Measurements from ENCODE around the gene SNTB2.
"Not testable (repeated sequence)": the region's sequence is repeated elsewhere in the genome, so short reads cannot be mapped to it uniquely, and the experiment has no call there.

SNTB2 gene

DNA sequence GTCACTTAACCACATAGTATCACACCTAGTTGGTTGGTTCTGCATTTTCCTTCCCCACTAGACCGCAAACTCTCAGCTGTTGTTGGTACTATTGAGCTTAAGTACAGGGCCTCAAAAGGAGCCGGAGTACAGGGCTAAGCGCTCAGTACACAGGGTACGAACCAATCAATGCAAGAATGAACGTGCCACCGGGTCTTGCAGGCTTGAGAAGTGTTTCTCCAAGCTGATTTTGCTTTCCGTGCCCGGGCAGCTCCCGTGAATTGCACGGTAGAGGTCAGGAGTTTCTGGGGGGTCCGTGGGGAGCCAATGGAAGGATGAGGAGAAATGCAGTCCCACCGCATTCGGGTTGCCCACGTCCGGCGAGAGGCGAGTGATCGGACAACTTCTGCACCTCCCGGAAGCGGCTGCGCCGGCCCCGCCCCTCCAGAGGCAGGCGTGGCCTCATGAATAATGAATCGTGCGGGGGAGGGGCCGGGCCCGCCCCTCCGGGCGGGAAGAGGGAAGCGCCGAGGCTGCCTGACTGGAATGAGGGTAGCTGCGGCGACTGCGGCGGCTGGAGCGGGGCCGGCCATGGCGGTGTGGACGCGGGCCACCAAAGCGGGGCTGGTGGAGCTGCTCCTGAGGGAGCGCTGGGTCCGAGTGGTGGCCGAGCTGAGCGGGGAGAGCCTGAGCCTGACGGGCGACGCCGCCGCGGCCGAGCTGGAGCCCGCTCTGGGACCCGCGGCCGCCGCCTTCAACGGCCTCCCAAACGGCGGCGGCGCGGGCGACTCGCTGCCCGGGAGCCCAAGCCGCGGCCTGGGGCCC lies at the start of gene SNTB2:
Gene SNTB2 (plus strand): TSS at position 523 of the 804 bp plus-strand sequence. CDS start 3 bp downstream, at position 526.
- DNase-seq = peak; percentile 28

DNA sequence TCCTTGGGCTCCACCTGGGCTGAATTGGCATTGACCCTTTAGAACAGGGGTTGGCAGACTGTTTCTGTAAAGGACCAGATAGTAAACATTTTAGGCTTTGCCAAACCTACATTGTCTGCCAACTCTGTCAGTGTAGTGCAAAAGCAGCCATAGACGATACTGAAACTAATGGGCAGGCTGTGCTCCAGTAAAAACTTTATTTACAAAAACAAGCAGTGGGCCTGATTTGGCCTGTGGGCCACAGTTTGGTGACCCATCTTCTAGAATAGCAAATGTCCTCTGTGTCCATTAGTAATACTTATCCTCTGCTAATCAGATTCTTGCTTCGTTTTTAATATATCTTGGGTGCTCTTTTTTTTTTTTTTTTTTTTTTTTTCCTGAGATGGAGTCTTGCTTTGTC lies 48.4 kb upstream of the SNTB2 start:
- no peak for DNase-seq

DNA sequence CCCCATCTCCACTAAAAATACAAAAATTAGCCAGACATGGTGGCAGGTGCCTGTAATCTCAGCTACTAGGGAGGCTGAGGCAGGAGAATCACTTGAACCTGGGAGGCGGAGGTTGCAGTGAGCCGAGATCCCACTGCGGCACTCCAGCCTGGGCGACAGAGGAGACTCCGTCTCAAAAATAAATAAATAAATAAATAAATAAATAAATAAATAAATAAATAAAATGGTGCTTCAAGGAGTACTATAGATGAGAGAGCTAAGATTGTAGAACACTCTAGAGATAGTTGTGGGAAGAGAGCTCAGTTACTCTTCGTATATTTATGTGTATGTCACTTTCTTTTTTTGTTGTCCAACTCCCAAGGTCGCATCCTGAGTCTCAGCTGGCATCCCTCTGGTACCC lies 47.5 kb upstream of the SNTB2 start:
- not testable (repeated sequence) for DNase-seq

DNA sequence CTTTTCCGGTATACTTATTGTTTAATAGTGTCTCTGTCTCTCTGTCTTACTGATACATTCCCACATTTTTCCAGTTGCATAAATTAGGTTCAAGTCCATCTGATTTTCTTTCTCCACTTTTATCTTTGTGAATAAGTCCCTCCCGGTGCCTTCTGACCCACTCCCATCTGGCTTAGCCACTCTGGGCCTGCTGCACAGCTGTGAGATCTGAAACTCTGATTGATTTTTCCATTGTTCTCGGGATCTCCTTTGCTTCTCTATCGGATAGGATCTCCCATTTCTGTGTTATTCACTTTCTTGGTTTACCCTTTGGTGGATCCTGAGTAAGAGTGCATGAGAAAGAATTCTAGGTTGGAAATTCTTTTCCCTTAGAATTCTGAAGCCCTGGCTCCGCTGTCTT lies 46.0 kb upstream of the SNTB2 start:
- no peak for DNase-seq

DNA sequence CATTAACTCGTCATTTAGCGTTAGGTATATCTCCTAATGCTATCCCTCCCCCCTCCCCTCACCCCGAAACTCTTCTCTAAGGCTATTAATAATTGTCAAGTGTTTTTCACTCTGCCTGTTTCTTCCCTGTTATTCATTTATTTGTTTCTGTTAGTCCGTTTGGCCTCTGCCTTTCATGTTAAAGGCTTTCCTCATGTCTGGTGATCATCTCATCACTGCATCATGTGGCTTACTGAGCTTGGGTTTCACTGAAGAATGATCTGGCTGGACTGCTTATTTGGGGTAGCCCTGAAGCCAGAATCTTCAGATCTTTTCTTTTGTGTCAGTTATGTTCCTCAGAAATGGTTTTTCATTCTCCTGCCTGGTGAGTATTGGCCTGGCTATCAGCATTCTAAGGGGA lies 45.0 kb upstream of the SNTB2 start:
- DNase-seq = no peak

DNA sequence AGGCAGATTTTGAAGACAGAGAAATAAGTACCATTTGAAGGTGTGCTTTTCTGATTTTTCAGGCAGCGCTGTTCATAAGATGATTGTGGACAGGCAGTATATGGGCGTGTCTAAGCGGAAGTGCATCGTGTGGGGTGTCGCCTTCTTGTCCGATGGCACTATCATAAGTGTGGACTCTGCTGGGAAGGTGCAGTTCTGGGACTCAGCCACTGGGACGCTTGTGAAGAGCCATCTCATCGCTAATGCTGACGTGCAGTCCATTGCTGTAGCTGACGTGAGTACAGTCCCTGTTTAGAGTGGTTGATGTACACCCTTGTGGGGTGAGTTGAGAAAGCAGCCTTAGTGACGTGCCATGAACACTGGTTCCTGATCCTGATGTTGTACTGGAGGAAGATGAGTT lies 43.8 kb upstream of the SNTB2 start:
- DNase-seq = no peak

DNA sequence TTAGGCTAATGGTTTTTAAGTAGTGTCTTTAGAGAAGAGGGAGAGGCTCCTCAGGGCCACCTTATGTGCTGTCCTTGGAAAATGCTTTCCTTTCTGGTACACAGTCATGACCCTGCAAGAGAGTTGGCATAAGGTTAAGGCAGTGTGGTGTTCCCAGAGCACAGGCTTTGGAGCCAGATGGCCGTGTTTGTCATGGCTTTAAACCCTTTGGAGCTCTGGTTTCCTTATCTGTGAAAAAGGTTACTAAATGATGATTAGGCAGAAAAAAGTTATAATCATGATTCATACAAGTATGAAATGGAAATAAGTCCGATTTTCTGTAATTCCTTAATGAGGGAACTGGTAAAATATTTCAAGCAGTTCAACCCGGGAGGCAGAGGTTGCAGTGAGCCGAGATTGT lies 41.3 kb upstream of the SNTB2 start:
- no peak for DNase-seq

DNA sequence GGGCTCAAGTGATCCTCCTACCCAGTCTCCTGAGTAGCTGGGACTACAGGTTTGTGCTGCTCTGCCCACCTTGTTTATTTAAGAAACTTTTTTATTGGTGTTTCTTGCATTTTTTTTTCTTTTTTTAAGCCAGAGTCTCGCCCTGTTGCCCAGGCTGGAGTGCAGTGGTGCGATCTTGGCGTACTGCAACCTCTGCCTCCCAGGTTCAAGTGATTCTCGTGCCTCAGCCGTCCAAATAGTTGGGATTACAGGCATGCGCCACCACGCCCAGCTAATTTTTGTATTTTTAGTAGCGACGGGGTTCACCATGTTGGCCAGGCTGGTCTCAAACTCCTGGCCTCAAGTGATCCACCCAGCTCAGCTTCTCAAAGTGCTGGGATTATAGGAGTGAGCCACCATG lies 37.3 kb upstream of the SNTB2 start:
- DNase-seq = not testable (repeated sequence)

DNA sequence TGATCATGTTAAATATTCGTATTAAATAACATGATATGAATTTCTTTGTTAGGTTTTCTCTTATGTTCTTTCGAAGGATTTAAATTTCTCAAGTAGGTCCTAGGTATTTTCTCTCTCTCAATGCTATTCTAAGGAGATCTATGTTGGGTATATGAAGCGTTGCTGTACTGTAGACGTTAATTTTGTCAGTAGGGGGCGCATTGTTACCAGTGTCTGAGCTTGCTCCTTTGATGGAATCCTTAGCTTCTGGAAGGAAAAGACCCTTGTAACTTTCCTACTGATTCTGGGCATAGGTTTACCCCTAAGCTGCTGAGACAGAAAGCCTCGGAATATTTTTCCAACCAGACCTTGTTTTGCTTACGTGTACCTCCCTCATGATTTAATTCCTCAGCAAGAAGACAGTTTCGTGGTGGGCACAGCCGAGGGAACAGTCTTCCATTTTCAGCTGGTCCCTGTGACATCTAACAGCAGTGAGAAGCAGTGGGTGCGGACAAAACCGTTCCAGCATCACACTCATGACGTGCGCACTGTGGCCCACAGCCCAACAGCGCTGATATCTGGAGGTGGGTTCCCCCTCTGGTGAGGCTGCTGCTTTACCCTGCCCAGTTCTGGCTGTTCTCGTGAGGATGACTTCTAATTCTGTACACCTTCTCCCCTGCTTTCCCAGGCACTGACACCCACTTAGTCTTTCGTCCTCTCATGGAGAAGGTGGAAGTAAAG lies 36.7 kb upstream of the SNTB2 start:
- no peak for DNase-seq

DNA sequence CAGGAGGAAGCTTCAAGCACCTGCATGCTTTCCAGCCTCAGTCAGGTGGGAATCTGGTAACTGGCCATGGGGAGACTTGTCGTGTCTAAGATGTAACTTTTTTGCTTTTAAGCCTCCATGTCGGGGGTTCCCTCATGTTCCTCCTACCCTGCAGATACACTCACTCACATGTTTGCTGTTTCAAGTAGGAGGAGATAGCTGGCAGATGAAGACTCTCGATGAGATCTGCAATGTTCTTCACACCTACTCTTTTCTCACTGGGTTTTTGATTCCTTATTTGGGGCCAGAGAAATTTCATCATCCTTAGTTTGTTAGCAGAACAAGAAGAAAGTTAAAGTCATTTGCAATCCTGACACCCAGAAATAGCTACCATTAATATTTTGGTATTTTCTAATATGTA lies 29.8 kb upstream of the SNTB2 start:
- DNase-seq = no peak

DNA sequence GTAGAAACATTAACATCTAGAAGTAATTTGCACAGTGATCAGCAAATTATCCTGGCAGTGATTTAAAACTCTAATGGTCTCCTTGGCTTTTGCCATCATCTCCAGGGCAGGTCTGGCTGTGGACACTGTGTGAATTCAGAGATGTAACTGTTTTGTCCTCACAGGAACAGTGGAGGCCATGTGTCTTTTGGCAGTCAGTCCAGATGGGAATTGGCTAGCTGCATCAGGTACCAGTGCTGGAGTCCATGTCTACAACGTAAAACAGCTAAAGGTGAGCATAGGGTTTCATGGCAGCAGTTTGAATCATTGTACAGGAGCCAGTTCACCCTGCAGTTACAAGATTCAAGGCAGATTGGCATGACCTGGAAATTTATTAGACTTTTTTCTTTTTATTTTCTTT lies 26.8 kb upstream of the SNTB2 start:
- no peak for DNase-seq

DNA sequence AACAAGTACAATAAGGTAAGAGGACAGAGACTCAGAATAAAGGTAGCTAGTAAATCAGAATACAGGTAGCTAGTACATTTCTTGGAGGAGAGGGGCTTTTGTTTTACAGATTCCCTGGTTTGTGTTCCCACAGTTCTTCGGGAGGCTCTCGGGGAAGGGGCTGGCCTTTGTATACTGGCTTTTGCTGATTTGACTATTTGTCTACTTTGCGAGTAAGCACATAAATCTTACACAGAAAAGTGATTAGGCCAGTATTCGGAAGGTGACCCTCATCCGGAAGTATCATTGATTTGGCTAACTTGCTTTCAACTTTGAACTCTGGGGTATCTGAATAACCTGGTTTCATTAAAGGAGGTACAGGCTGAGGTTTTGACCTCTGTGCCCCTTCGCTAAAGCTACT lies 21.4 kb upstream of the SNTB2 start:
- no peak for DNase-seq

DNA sequence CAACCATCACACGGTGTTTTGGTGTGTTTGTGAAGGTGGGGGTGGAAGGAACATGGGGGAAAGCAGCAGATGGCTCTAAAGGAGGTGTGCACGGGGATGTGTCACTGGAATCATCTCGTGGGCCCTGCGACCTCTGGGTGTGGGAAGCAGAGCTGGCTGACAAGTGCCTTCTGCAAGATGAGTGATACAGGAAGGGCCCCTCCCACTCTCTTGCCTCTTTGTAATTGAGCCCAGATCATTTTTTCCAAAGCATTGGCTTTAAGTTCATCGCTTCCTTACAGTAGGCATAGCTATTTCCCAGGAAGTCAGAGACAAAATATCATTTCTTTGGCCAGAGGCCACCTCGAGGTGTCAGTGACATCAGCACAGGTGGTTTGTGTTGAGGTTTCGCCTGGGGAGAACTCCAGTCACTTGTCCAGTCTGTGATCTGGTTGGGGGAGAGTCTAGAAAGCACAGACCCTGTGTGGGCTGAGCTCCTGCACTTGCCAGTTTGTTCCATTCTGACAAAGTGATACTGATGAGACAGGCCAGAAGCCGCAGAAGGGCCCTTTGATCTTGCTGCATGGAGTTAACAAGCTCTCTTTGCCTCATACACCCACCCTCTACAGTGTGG lies 20.6 kb upstream of the SNTB2 start:
- DNase-seq = no peak

DNA sequence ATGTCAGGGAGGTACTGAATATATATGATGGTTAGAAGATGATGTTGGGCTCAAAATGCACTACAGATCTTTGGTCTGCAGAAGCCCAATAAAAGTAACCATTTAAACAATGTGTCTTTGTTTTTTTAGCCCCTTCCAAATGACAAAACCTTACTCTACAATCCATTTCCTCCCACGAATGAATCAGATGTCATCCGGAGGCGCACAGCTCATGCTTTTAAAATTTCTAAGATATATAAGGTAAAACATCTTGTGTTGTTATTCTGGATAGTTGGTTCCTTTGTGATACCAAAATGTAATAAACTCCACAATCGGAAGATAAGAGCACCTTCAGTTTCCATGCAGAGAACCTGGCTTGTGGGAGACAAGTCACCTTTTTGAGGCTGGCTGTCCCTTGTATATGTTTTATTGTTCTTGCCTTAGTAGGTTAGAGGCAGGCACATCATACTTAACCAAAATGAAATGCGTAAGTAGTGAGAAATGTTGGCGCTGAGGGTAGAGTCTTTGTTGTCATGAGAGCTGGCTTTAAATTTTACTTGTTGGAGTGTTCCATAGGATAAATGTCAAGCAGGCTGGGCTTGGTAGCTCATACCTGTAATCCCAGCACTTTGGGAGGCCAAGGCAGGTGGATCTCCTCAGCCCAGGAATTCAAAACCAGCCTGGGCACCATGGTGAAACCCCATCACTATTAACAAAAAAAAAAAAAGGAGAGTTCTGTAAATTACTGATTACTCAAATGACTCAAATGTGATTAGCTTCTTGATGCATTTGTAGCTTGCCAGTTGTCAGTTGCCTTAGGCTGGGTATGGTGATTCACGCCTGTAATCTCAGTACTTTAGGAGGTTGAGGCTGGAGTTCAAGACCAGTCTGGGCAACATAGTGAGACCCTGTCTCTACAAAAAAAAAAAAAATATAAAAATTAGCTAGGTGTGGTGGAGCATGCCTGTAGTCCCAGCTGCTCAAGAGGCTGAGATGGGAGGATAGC lies 19.7 kb upstream of the SNTB2 start:
- no peak for DNase-seq

DNA sequence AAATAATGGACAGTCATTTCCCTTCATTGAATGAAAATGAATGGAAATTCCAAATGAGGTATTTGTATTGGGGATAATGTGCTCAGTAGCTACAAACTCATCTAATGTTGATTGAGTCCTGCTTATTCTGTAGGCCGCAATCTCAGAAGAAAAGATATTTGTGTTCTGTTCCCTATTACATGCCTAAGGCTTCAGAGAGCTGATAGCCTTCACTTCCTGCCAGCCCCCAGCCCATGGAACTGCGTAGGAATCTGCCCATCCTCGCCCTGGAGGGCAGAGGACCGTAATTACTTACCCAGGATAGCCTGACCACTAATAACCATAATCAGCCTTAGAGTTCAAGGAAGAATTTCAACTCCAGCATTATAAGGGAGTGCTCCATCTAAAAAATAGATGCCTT lies 17.9 kb upstream of the SNTB2 start:
- DNase-seq = no peak

DNA sequence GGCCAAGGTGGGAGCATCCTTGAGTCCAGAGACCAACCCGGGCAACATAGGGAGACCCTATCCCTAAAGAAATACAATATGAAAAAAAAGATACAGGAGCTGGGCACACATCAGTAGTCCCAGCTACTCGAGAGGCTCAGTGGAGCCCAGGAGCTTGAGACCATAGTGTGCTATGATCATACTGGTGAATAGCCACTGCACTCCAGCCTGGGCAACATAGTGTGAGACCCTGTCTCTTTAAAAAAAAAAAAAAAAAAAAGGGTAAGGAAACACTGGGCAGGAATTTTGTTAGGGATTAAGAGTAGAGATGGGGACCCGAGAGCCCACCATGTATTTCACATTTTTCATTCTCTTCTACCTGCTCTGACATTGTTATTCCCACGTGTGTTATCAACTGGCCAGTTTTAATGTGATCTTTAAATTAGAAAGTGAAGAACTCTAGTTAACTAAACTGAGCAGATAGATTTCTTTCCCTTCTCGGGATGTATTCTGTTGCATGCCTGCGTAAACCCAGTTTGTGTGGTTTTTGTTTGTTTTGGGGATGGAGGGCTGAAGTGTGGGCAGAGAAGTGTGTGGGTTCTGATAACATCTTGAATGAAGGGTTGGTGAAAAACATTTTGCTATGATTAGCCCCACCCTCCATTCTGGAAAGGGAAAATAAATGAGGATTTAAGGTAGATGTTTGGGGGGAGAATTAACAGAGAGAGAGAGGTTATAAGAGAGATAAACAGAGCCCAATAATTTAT lies 17.2 kb upstream of the SNTB2 start:
- no peak for DNase-seq

DNA sequence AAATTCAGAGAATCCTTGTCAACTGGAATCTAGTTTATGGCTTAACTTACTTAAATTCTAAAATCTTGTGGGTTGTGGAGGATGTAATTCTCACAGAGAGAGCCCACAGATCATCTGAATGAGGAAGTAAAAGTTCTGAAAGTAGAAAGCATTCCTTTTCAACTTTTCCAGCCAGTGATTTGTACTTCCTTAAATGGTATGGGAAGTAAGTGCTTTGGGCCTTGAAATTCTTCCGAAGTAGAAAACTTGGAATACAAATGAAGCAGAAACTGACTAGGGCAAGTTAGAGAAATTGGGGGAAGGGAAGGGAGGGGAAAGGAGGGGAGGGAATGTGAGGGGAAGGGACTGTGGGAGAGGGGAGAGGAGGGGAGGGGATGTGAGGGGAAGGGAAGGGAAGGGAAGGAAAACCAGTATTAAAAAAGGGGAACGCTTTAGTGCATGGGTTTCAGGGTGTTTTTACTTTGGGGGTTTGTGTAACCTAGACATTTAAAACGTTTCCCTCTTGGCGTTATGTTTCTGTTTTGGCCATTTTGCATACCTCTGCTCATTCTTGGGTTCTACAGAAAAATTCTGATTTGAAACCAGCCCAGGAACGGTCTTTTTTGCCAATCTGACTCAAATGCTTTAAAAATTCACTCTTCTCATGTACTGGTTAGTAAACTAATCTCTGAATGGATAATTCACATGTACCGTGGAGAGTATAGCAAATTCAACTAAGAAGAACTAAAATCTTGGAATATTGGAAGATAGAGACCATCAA lies 15.5 kb upstream of the SNTB2 start:
- DNase-seq = no peak

DNA sequence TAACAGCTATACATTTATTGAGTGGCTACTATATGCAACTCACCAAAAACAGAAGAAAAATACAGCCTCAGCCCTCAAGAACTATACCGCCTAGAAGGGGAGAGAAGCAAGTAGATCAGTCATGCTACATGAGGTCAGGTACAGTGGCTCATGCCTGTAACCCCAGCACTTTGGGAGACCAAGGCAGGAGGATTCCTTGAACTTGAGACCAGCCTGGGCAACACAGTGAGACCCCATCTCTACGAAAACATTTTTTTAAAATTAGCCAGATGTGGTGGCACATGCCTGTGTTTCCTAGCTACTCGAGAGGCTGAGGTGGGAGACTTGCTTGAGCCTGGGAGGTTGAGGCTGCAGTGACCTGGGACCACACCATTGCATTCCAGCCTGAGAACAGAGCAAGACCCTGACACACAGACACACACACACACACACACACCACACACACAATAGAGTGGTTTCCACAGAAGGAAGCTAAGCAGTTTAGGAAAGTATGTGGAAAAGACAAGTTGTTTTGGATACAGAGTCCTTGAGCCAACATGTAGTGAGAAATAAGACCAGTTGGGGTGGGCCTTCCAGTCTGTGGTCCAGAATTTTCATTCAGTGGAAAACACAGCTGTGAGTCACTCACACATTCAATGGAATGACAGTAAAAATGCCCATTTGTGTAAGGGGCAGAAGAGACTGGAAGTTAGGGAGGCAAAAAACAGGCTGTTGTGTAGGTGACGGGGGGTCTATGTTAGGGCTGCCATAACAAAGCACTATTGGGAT lies 10.7 kb upstream of the SNTB2 start:
- no peak for DNase-seq

DNA sequence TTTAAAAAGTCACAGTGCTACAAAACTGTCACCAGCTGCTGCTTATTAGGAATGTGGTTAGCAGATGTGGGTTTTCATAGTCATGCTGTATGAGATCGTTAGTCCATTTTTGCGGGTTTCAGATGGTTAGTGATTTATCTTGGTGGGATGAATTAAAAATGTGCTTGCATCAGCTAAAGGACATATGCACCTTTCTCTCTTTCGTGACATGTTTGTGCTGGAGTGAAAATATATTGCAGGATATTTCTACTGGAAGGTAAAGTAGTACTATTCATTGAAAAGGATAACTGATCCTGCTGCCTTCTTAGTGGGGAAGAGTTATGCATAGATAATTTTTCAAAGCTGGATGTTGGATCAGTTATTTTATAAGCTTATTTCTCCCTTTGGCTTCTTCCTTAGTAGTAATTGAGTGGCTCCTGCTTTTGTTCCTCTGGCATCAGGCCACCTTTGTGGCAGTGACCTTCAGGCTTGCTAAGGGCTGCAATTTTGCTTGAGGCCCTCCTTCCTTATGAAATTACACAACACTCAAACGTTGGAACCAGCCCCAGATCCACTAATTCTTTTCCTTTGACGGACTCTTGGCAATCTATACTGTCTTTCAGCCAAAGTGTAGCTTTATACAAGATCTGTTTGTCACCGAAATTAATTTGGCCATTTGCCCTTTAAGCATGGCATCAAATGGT lies 7.5 kb upstream of the SNTB2 start:
- peak; percentile 82 for DNase-seq

DNA sequence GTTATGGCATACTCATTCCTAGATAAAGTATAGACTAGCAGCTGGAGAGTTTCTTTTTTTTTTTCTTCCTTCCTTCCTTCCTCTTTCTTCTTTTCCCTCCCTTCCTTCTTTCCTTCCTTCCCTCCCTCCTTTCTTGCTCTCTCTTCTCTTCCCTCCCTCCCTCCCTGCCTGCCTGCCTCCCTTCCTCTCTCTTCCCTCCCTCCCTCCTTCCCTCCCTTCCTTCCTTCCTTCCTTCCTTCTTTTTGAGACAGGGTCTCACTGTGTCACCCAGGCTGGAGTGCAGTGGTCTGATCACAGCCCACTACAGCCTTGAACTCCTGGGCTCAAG lies 7.0 kb upstream of the SNTB2 start:
- DNase-seq = no peak

Measured in NCI-H446 treated with DMSO at 0.1 percent for 48 hours (cell line).